ACHN (cell line): ENCODE results near the gene TMPRSS12.
"Not testable (repeated sequence)": the region's sequence is repeated elsewhere in the genome, so short reads cannot be mapped to it uniquely, and the experiment has no call there.

Experiments
- DNase-seq: peaks from one replicate; pipeline ENCODE4 v3.0.0-alpha.2; 2015
- in situ Hi-C: cut with HindIII; loops from 2 replicates; pipeline ENCODE4 v1.10.0; 2017; ENCODE audit warnings: low sequenced_read_pairs, low pct_ligation_motif_present, low pct_unique_long_range_greater_than_20kb

Gene TMPRSS12, protein sequence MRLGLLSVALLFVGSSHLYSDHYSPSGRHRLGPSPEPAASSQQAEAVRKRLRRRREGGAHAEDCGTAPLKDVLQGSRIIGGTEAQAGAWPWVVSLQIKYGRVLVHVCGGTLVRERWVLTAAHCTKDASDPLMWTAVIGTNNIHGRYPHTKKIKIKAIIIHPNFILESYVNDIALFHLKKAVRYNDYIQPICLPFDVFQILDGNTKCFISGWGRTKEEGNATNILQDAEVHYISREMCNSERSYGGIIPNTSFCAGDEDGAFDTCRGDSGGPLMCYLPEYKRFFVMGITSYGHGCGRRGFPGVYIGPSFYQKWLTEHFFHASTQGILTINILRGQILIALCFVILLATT

DNA sequence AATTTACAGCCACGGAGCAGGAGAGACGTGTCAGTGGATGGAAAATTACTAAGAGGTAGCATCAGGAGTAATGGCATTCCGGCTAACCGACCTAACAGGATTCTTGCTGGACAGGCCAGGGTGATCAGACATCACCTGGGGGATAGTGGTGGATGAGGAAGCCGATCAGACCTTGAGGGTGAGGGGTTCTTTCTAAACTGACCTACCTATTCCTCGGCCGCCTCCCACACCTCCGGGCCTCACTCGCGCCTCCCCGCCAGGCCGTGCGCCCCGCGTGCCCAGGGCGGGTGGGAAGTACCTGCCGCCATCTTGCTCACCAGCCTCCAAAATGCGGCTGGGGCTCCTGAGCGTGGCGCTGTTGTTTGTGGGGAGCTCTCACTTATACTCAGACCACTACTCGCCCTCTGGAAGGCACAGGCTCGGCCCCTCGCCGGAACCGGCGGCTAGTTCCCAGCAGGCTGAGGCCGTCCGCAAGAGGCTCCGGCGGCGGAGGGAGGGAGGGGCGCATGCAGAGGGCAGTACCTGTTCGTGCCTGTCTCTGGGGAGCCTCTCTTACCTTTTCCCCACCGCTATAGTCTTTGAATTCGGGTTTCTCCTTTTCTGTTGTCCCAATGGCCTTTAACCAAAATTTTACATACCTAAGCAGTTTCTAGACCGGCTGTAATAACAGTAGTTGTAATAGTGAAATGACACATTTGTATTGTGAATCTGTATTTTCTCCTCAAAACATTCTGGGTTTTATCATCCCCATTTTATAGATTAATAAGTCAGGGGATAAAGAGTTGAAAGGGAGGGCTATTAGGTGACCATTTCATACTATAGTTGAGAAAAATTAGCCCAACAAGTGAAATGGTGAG, at the start of gene TMPRSS12:
TMPRSS12 (plus strand) TSS at position 290 of the 857 bp plus-strand sequence; CDS start at position 329, 39 bp downstream.
- DNase-seq, result no peak
- in situ Hi-C loops, result no loop called here

DNA sequence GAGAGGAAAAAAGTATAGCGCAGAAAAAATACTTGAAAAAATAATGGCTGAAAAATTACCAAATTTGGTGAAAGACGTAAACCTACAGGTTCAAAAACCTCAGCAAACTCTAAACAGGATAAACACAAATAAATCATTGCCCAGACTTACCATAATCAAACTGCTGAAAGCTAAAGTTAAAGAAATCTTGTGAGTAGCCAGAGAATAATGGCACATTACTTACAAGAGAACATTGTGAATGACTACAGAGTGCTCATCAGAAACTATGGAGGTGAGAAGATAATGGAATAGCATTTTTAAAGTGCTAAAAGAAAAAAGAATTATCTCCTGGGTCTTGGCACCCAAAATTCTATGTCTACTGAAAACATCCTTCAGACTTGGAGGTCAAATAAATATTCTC, 42.8 kb upstream of the TMPRSS12 start:
- in situ Hi-C loops, result no loop called here
- peak; percentile 47 for DNase-seq

DNA sequence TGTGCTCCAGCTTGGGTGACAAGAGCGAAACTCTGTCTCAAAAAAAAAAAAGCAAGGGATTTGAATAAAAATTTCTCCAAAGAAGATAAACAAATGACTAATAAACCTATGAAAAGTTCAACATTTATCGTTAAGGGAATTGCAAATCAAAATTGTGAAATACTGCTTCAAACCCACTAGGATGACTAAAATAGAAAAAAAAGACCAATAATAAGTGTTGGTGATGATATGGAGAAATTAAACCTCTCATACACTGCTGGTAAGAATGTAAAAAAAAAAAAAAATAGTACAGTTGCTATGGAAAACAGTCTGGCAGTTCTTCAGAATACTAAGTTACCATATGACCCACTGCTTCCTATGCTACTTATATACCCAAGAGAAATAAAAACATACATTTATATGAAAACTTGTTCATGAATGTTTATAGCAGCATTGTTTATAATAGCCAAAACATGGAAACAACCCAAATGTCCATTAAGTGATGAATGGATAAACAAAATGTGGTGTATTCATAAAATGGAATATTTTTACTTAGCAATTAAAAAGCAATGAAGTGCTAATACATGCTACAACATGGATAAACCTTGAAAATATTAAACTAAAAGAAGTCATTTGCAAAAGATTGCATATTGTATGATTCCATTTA, 39.4 kb upstream of the TMPRSS12 start:
- in situ Hi-C loops, result no loop called here
- no peak for DNase-seq

DNA sequence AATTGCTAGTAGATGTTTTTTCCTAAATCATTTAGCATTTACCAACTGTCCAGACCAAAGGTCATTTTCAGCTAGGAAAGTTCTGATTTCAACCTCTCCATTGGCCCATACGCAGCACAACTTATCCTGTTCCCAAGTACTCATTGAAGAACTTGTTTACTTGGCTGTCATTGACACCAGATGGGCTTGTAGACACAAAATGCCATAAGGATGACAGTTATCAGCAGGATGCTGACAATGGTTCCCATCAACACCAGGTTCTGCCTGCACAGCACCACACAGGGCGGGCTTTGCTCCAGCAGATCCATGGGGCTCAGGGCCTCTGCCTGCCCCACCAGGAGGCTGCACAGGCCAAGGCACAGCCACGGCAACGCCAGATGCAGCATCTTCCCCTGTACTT, 36.5 kb upstream of the TMPRSS12 start:
- DNase-seq, result no peak
- in situ Hi-C loops, result no loop called here

DNA sequence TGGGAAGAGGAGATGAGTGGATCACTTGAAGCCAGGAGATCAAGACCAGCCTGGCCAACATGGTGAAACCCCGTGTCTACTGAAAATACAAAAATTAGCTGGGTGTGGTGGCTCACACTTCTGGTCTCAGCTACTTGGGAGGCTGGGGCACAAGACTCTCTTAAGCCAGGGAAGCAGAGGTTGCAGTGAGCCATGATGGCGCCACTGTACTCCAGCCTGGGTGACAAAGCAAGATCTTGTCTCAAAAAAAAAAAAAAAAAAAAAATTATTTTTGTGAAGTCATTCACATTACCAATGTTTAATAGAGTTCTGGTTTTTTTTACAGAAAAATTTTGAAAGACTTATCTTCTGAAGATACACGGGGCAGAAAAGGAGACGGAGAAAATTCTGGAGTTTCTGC, 33.6 kb upstream of the TMPRSS12 start:
- DNase-seq, in situ Hi-C loops: not testable (repeated sequence)

DNA sequence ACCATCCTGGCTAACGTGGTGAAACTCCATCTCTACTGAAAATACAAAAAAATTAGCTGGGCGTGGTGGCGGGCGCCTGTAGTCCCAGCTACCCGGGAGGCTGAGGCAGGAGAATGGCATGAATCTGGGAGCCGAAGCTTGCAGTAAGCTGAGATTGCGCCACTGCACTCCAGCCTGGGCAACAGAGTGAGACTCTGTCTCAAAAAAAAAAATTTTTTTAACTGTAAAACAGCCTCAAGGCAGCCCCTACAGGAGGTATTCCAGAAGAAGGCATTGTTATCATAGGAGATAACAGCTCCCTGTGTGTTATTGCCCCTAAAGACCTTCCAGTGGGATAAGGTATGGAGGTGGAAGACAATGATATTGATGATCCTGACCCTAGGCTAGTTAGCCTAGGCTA, 27.8 kb upstream of the TMPRSS12 start:
- in situ Hi-C loops, DNase-seq: not testable (repeated sequence)

DNA sequence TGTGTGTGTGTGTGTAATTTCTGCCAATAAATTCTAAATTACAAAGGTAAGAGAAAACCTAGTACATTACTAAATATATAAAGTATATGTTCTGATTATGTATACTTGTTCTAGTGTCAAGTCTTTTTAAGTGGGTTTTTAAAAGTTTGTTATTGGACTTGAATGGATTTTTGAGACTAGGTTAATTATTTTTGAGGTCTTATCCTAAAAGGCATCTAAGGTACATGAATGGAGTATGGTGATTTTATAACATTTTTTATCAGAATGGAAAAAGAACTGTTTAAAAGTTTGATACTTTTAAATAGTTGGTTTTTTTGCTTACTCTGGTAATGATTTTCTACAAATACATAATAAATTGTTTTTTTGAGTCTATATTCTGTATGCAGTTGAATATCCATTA, 22.5 kb upstream of the TMPRSS12 start:
- in situ Hi-C loops, result no loop called here
- no peak for DNase-seq

DNA sequence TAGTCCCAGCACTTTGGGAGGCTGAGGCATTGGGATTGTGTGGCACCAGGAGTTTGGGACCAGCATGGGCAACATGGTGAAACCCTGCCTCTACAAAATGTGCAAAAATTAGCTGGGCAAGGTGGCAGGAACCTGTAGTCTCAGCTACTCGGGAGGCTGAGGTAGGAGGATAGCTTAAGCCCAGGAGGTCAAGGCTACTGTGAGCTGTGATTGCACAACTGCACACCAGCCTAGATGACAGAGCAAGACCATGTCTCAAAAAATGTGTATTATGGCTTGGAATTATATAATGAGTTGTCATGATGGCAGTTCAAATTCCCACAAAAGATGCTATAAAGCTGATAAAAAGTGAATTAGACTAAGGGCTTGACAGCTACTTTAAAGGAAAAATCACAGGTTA, 20.6 kb upstream of the TMPRSS12 start:
- no peak for DNase-seq
- in situ Hi-C loops, result no loop called here

DNA sequence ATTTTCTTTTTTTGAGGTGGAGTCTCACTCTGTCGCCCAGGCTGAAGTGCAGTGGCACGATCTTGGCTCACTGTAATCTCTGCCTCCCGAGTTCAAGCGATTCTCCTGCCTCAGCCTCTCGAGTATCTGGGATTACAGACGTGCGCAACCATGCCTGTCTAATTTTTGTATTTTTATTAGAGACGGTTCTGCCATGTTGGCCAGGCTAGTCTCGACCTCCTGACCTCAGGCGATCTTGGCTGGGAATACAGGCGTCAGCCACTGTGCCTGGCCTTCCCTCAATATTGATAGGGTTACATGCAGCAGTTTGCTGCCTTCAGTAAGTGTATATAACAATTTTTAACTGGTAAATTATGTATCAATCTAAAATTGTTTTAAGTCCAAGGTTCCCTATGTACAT, 19.0 kb upstream of the TMPRSS12 start:
- in situ Hi-C loops, result not testable (repeated sequence)

DNA sequence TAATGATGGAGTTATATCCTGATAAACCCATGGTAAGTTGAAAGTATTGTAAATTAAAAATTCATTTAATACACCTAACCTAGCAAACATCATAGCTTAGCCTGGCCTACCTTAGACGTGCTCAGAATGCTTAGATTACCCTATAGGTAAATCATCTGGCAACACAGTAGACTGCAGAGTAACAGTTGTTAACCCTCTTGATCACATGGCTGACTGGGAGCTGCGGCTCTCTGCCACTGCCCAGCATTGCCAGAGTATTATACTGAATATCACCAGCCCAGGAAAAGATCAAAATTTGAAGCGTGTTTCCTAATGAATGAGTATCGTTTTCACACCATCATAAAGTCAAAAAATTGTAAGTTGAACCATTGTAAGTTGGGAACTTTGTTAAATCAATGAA, 17.8 kb upstream of the TMPRSS12 start:
- DNase-seq, result no peak
- in situ Hi-C loops, result no loop called here

More for the DNA sequence above, 19.0 kb upstream of the TMPRSS12 start:
- DNase-seq, result not testable (repeated sequence)

DNA sequence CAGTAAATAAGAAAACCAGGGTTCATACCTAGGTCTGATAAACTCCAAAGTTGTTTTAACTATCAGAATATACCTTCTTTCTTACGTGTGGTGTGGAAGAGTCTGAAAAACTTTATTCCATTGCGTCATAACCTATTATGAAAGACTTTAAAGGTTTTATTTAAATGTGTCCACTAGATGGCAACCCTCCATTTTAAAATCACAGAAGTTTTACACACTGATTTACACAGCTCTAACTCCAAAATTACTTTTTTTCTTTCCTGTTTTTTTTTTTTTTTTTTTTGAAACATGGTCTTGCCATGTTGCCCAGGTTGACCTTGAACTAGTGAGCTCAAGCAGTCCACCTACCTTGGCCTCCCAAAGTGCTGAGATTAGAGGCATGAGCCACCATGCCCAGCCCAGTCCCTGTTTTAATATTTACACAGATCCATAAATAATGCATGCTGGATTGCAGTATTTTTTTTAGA, 17.3 kb upstream of the TMPRSS12 start:
- in situ Hi-C loops, result no loop called here
- DNase-seq, result peak; percentile 83

DNA sequence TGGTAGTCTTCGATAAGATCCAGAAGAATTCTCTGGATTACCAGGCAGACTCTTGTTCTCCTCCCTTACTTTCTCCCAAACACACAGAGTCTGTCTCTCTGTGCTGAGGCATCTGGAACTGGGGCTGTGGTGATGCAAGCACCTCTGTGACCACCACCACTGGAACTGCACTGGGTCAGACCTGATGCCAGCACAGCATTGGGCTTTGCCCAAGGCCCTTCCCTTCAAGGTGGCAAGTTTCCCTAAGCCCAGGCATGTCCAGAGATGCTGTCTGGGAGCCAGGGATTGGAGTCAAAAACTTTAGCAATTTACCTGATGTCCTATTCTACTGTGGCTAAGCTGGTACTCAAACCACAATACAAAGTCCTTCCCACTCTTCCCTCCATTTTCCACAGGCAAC, 14.6 kb upstream of the TMPRSS12 start:
- in situ Hi-C loops, result no loop called here
- no peak for DNase-seq

DNA sequence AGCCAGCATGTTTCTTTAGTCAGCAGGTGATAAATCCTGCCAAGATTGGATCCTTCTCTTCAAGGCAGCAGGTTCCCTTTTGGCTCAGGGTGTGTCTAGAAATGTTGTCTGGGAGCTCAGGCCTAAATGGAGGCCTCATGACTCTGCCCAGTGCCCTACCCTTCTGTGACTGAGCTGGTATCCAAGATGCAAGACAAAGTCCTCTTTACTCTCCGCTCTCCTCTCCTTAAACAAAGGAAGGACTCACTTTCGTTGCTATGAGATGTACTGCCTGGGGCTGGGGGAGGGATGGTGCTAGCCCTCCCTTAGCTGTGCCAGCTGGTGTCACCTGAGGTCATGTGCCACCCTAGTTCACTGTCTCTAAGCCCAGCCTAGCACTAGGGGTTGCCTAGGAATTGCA, 13.8 kb upstream of the TMPRSS12 start:
- in situ Hi-C loops, result no loop called here
- DNase-seq, result no peak

DNA sequence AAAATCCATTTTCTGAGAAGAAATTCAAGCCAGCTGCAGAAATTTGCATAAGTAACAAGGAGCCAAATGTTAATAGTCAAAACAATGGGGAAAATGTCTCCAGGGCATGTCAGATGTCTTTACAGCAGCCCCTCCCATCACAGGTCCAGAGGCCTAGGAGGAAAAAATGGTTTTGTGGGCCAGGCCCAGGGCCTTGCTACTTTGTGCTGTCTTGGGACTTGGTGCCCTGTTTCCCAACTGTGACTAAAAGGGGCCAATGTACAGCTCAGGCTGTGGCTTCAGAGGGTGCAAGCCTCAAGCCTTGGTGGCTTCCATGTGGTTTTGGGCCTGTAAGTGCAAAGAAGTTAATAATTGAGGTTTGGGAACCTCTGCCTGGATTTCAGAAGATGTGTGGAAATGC, 8.9 kb upstream of the TMPRSS12 start:
- DNase-seq, in situ Hi-C loops: not testable (repeated sequence)

DNA sequence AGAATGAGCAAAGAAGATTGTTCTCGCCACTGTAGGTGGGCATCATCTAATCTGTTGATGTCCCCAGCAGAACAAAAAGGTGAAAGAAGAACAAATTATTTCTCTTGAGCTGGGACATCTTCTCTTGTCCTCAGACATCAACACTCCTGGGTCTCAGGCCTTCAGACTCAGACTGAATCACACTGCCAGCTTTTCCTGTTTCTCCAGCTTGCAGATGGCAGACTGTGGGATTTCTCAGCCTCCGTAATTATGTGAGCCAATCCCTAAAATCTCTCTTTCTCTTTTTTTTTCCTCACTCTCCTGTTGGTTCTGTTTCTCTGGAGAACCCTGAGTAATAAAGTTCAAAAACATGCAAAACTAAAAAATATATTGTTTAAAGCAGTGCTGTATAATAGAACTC, 3.7 kb upstream of the TMPRSS12 start:
- in situ Hi-C loops, result no loop called here

DNA sequence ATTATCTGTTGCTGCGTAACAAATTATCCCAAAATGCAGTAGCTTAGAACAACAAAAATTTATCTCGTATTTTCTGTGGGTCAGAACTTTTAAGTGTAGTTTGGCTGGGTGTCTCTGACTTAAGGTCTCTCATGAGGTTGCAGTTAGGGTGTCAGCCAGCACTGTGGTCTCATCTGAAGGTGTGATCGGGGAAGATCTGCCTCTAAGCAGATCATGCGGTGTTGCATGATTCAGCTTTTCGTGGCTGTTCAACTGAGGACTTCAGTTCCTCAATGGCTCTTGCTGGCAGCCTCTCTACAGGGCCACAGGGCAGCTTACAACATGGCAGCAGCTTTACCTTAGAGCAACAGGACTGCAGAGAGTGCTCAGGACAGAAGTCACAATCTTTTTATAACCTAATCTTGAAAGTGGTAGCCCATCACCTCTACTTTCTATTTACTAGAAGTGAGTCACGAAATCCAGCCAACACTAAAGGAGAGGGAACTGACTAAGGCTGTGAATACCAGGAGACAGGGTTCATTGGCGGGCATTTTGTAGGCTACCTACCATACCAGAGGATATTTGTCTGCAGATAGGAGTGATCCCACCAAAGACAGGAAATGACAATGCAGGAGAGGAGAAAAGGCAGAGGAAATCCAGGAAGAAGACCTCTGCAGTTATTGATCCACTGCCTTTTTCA, 1.8 kb upstream of the TMPRSS12 start:
- DNase-seq, result no peak
- in situ Hi-C loops, result no loop called here

More for the DNA sequence above, 3.7 kb upstream of the TMPRSS12 start:
- DNase-seq, result no peak

DNA sequence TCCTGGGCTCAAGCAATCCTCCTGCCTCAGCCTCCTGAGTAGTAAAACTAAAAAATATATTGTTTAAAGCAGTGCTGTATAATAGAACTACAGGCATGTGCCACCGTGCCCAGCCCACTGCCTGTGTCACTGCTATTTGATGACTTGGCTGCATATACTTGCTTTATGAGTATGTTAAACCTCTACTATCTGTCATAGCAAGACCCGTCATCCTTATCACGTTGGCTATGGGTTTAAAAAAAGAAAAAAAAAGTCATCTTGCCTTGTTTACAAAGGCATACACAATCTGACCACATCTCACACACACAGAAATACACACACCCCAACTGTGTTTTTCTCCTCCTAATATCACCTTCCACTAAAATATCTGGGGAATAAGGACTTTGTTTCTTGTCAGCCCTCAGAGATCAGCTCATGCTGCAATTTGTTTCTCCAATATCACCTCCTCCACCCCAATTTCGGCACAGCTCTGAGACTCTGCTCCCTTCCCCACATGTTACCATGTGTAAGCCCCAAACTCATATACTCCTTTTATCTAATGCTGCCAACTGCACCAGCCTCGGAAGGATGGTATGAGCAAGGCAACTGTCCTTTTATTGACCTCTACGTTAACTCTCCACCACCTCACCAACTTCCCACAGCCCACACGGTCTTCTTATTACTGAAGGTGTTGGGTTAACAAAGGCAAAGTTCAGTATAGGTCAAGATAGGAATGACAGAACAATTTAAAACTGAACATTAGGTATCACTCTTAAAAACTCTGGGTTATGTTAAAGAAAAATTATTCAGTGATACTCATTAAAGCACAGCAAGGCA, 802 bp upstream of the TMPRSS12 start:
- in situ Hi-C loops, result no loop called here
- no peak for DNase-seq
